Transverse colon (tissue), 4 donors: Measurements from ENCODE around the gene POLD2.

Experiments
- CTCF ChIP-seq, 5 experiments: fragments of 200-600 bp in 3 of 5; fragments of 450-650 bp in 2 of 5; sonication (generic) in 3 of 5; IDR thresholded peaks; 1 replicate in 2 of 5; 2 replicates in 3 of 5; pipeline ENCODE4 v1.5.1; 2016 to 2017; ENCODE audit warnings: antibody characterized with exemption in 5 of 5, inconsistent platforms in 3 of 5, mild to moderate bottlenecking in 2 of 5, moderate library complexity in 1 of 5
- POLR2A ChIP-seq: fragments of 450-650 bp; IDR thresholded peaks from one replicate; pipeline ENCODE4 v1.6.1; 2016; ENCODE audit warnings: antibody characterized with exemption, mild to moderate bottlenecking, moderate library complexity
- POLR2AphosphoS5 ChIP-seq, 3 donors: sonication (generic); formaldehyde crosslinking; IDR thresholded peaks; one replicate each; pipeline ENCODE4 v1.6.1; 2016; ENCODE audit warnings: antibody characterized with exemption in 3 of 3

DNA sequence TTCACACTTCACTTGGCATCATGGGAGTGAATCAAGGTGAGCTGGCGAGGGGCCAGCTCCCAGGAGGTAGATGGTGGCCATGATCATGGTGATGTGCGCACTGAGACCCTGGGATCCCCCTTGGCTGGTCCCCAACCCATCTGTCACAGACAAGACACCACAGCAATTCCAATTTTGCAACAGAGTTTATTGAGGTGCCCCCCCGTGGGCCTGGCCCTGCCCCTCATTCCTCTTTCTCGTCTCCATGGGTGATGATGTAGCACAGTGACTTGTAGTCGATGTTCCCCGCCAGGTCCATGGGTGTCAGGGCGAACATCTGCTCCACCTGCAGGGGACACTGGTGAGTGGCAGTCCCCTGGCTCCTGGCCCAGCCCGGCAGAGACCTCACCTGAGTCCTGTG lies 15.3 kb upstream of the POLD2 start:
- TF ChIP-seq CTCF (IDR thresholded peaks at IDR 0.05) = no peak
- no peak for TF ChIP-seq POLR2AphosphoS5 (IDR thresholded peaks at IDR 0.05)
- no peak for TF ChIP-seq POLR2A
